Amygdala (tissue), 56 donors: ENCODE data around the gene SUN1.

Source experiments
- DNase-seq, 56 donors: peaks; one replicate each; lab custom pipeline; 2025; lab: John Stamatoyannopoulos, UW

The SUN1 gene

DNA sequence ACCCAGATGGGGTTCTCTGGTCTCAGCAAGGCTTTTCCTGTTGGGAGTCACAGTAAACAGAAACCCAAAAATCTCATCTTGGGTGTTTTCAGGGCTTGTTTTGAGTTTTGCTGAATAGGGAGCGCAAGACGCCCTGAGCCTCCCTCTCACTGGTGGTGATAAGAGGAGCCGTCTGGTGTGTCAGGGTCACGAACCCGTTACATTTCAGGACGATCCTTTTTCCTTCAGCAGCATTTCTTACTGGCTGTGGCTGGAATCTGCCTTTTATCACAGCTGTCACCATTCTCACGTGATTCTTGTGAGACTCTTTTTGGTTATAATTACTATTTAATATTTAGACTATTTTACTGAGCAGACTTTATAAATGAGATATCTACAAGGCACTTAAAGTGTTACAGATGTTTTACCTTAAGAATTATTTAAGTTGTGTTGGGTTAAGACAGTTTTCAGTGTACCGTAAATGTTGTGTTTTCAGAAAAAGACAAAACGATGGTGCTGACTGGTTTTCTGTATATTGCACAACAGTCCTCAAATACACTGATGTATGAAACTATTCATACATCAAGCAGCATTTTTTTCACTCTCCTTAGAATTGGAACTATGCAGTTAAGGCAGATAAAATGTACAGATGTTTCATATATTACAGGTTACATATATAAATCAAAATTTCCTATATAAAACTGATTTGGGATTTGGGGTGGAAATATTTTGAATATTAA is 41.9 kb downstream of the SUN1 start:
- DNase-seq = no peak

DNA sequence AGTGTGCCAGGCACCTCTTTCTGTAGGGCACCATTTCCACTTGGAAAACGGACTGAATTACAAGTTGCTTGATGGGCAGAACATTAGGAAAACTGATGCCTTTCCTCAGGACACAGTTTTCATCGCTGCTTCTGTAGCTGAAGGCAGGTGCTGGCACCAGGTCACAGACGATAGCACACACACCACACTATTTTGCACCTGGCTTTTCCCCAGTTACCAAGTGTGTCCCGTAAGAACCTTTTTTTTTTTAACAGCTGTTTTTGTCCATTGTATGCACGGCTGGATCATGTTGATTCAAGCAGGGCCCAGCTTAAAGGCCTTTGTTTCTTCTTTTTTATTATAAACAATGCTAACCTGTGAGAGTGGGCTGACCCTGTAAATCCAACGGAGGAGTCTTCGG is 42.8 kb downstream of the SUN1 start:
- DNase-seq = no peak

DNA sequence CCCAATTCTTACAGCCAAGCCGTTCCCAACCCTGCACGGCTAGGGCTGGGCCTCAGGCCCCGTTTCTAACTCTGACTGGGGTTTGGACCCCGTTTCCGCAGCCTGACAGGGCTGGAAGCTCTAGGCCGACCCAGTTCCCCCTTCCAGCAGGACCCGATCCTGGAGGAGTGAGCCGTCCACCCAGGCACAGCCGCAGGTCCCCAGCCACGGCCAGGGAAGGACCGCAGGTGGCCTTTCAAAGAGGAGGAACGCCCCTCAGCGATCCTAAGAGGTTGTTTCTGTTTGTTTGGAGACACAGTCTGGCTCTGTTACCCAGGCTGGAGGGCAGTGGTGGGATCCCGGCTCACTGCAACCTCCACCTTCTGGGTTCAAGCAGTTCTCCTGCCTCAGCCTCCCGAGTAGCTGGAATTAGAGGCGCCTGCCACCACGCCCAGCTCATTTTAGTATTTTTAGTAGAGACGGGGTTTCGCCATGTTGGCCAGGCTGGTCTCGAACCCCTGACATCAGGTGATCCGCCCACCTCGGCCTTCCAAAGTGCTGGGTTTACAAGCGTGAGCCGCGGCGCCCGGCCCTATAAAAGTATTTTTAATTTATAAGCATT is 43.3 kb downstream of the SUN1 start:
- DNase-seq = peak in 1 of 56 donors; percentile 59

DNA sequence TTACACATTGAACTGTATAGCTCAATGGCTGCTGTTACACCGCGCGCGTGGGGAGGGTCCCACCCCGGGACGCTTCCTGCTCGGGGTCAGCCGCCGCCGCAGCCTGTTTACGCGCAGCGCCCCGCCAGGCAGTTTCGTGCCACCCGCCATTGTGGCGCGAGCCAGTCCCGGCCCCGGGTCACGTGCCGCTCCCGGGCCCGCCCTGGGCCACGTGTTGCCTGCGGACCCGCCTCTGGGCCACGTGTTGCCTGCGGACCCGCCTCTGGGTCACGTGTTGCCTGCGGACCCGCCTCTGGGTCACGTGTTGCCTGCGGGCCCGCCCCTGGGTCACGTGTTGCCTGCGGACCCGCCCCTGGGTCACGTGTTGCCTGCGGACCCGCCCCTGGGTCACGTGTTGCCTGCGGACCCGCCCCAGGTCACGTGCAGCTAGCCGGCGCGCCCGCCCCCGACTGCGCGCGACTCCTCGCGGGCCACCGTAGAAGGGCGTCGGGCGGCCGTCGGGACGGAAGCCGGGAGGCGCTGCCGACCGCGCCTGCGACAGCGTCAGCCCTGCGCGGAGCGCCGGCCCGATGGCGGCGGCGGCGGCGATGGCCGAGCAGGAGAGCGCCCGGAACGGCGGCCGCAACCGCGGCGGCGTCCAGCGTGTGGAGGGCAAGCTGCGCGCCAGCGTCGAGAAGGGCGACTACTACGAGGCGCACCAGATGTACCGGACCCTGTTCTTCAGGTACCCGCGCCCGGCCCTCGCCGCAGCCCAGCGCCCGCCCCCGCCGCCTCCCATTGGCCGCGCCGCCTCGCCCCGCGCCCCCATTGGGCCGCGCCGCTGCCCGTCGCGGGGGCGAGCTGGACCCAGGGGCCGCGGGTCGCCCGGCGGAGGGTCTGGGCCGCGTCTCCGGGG is 44.0 kb downstream of the SUN1 start, which contains the start of gene GET4:
TSS of gene GET4 (plus strand) at position 478 of the 895 bp plus-strand sequence. CDS start at position 570, 92 bp downstream.
- peak in 55 of 56 donors; percentile 77 to 100 (median 96) for DNase-seq

DNA sequence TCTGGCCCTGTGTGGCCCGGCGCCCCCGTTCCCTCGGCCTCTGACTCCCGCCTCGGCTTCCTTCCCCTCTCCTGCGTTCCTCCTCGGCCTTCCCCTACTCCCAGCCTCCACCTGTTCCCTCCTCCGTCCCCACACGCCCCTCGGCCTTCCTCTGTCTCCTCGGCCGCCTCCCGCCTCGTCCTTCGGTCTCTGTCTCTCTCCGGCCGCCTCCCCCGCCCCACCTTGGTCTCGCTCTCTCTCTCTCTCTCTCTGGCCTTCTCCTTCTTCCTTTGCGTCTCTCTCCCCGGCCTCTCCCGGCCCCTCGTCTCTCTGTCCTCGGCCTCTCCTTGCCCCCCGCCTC is 44.7 kb downstream of the SUN1 start:
- peak in 2 of 56 donors; percentile 64 to 66 for DNase-seq

GRCh38 chr7:877312-878232 is 45.3 kb downstream of the SUN1 start:
- no peak for DNase-seq

- no peak for DNase-seq
These were observed 46.8 kb downstream of the SUN1 start for GRCh38 chr7:879093-879492.

GRCh38 chr7:879706-880105 is 47.4 kb downstream of the SUN1 start:
- DNase-seq = no peak

DNA sequence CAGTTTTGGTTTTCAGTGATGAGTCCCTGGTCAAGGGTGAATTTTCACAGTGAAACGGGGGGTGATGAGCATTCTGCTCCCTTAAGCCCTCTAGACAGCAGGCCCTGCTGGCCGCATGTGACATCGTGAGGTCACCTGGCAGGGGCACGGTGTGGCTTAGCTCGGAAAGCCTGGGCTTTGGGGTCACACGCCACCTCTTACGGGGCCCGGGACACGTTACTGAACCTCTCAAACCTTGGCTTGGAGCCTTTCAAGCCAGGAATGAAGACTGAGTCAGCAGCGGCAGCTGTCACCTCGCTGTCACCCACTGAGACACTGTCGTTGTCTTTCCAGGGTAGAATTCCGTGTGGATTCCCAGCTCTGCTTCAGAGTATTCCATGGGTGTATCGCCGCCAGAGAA is 48.2 kb downstream of the SUN1 start:
- DNase-seq = no peak

GRCh38 chr7:881441-882234 is 49.4 kb downstream of the SUN1 start:
- DNase-seq = no peak

DNA sequence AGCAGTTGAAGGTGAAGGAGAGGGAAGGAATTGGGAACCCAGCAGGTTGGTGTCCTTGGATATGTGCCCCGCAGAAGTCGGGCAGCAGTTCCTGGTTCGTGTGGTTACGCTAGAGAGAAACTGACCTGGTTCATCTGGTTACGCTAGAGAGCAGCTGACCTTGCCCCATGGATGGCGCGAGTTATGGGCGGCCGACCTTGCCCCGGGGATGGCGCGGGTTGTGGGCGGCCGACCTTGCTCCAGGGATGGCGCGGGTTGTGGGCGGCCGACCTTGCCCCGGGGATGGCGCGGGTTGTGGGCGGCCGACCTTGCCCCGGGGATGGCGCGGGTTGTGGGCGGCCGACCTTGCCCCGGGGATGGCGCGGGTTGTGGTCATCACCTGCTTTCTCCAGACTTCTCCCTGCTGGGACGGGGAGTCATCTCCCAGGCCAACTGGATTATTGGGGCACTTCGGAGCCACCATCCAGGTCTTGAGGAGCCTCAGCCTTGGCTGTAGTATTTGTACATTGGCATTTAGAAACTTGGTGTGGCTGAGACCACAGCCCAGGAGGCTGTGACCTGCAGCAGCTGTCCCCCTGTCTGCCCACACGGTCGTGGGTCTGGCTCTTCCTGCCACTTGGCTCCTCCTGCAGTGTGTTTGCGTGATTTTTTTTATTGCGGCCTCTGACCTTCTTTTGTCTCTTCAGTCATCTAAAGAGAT is 50.2 kb downstream of the SUN1 start:
- DNase-seq = no peak

DNA sequence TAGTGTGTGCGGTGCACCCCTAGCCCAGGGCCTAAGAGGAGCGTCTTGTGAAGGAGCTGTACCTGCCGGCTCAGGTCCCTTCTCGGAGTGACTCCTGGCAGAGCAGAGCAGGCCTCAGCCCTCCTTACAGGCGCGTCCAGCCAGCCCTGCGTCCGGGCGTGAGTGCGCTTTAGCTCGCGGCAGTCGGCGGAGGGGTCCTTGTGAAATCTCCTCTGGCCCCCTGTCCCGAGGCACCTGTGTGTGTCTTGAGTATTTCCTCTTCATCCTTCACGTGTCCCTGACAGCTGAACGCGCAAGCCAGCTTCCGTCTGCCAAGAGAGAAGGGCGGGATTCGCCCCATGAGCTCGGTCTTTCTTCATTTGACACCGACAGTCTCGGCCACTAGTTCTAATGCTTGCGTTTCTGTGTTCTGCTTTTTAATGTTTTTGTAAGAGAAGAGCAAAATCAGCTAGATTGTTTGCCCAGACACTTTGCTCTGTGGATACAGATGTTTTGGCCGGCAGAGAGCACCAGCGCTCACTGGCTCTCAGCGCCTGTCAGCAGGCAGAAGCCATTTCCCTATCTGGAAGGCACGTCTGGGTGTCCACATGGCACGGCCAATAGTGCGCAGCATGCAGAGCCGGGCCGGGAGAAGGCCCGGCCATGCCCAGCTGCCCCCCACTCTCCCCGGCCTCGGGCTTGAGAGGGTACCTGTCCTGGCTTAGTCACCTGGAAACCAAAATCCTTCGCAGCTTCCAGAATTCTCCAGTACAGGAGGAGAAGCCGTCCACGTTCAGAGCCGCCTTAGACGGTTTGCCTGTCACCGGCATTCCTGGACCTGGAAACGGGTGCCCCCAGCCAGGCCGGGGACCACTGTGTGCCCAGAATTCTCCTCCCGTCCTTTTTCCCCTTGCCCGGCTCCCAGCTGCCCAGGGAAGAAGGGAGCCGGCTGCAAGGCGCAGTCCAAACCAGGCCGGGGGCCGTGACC is 51.1 kb downstream of the SUN1 start:
- peak in 6 of 56 donors; percentile 22 to 58 (median 32) for DNase-seq

- no peak for DNase-seq
These were observed 52.1 kb downstream of the SUN1 start for GRCh38 chr7:884191-885003.

- no peak for DNase-seq
These were observed 53.1 kb downstream of the SUN1 start for GRCh38 chr7:885261-885892.

- no peak for DNase-seq
These were observed 53.8 kb downstream of the SUN1 start for GRCh38 chr7:885893-886625.
